HK-2 (cell line): ENCODE measurements around the gene CRISPLD2.
A peak's percentile ranks its signal among the peaks of the same experiment; 100 is the strongest.

Experiments
- DNase-seq: peaks from one replicate; pipeline ENCODE4 v3.0.0-alpha.2; 2018; ENCODE audit not compliant: unreplicated experiment

Gene CRISPLD2

GRCh38 chr16:84911486-84912216 is 91.9 kb downstream of the CRISPLD2 start:
- no peak for DNase-seq

GRCh38 chr16:84913315-84913714 is 93.5 kb downstream of the CRISPLD2 start:
- no peak for DNase-seq

- no peak for DNase-seq
These were observed 94.5 kb downstream of the CRISPLD2 start for GRCh38 chr16:84914273-84914672.

- DNase-seq = no peak
These were observed 96.4 kb downstream of the CRISPLD2 start for GRCh38 chr16:84916178-84916577.

GRCh38 chr16:84916850-84917249 is 97.1 kb downstream of the CRISPLD2 start:
- DNase-seq = no peak

- no peak for DNase-seq
These were observed 97.7 kb downstream of the CRISPLD2 start for GRCh38 chr16:84917492-84917891.

GRCh38 chr16:84918006-84918909 is 98.5 kb downstream of the CRISPLD2 start:
- DNase-seq = no peak

GRCh38 chr16:84919269-84919668 is 99.5 kb downstream of the CRISPLD2 start:
- no peak for DNase-seq

- no peak for DNase-seq
These were observed 99.9 kb downstream of the CRISPLD2 start for GRCh38 chr16:84919708-84920107.

- DNase-seq = no peak
These were observed 100.5 kb downstream of the CRISPLD2 start for GRCh38 chr16:84920333-84920732.

GRCh38 chr16:84922351-84923120 is 102.8 kb downstream of the CRISPLD2 start:
- no peak for DNase-seq

GRCh38 chr16:84924331-84925091 is 104.7 kb downstream of the CRISPLD2 start:
- DNase-seq = no peak

GRCh38 chr16:84925092-84925772 is 105.4 kb downstream of the CRISPLD2 start:
- peak; percentile 61 for DNase-seq

GRCh38 chr16:84925773-84926372 is 106.1 kb downstream of the CRISPLD2 start:
- DNase-seq = no peak

GRCh38 chr16:84926462-84926861 is 106.7 kb downstream of the CRISPLD2 start:
- no peak for DNase-seq

- DNase-seq = no peak
These were observed 108.1 kb downstream of the CRISPLD2 start for GRCh38 chr16:84927621-84928591.

- DNase-seq = no peak
These were observed 109.1 kb downstream of the CRISPLD2 start for GRCh38 chr16:84928679-84929420.
